Panc1 (cell line): Measurements from ENCODE around the gene SLC6A8. TPM values are rescaled to one million over a fixed set of nuclear protein-coding genes. Genes with fewer than 3 reads are reported as not detected.

Experiments used
- ATAC-seq: fragments of 200-7000 bp; cut with Tn5 transposase; 2 replicates; pipeline ENCODE4 v1.9.1; 2020; ENCODE audit warnings: mild to moderate bottlenecking, moderate library complexity
- BruUV-seq: library from RNA; stranded (reverse); fragments of 400-500 nt; replicated peaks from 2 replicates; lab custom pipeline; 2021; lab: Mats Ljungman, UMichigan
- CTCF ChIA-PET: fragments of 300-600 bp; sonication (Branson Sonifier 250); formaldehyde crosslinking; loops from one replicate; lab custom pipeline; 2022; ENCODE audit warnings: antibody characterized with exemption; lab: Charles Lee
- POLR2A ChIA-PET: fragments of 300-600 bp; sonication (Branson Sonifier 250); formaldehyde crosslinking; loops from one replicate; lab custom pipeline; 2022; ENCODE audit warnings: antibody characterized with exemption; lab: Charles Lee
- DNase-seq: peaks from one replicate; pipeline ENCODE4 v3.0.0-alpha.2; 2010; ENCODE audit warnings: low read depth, low spot score
- H3K27ac ChIP-seq: 2 replicates; pipeline ENCODE4 v1.5.1; 2011; ENCODE audit warnings: mild to moderate bottlenecking, low read length, inconsistent platforms
- H3K27me3 ChIP-seq: fragments of 200-500 bp; sonication (Bioruptor generic); 2 replicates; pipeline ENCODE4 v1.6.0; 2014; ENCODE audit warnings: low read length, inconsistent platforms; ENCODE audit not compliant: control insufficient read depth, insufficient read depth
- H3K36me3 ChIP-seq: fragments of 200-500 bp; sonication (Bioruptor generic); 2 replicates; pipeline ENCODE4 v1.5.1; 2014; ENCODE audit warnings: inconsistent platforms, mild to moderate bottlenecking, low read length, moderate library complexity; ENCODE audit not compliant: control insufficient read depth, insufficient read depth
- H3K4me1 ChIP-seq: 2 replicates; pipeline ENCODE4 v1.5.1; 2011; ENCODE audit warnings: inconsistent platforms, mild to moderate bottlenecking, low read length, moderate library complexity; ENCODE audit not compliant: control insufficient read depth, insufficient read depth
- H3K4me3 ChIP-seq, 2 experiments: 2 replicates each; pipeline ENCODE4 v1.5.1; 2011 to 2012; ENCODE audit warnings: low read depth in 2 of 2, low read length in 2 of 2, mild to moderate bottlenecking in 2 of 2, inconsistent platforms in 1 of 2, moderate library complexity in 1 of 2
- H3K9me3 ChIP-seq: fragments of 200-500 bp; sonication (Bioruptor generic); 2 replicates; pipeline ENCODE4 v1.5.1; 2014; ENCODE audit warnings: low read depth, mild to moderate bottlenecking, inconsistent platforms, low read length, moderate library complexity; ENCODE audit not compliant: control insufficient read depth, insufficient read depth
- POLR2AphosphoS5 ChIP-seq: IDR thresholded peaks from 2 replicates; pipeline ENCODE4 v1.6.1; 2012; ENCODE audit warnings: mild to moderate bottlenecking, low read depth, low read length, moderate library complexity
- SIN3A ChIP-seq: IDR thresholded peaks from 2 replicates; pipeline ENCODE4 v1.6.1; 2012; ENCODE audit warnings: low read depth, mild to moderate bottlenecking, low read length, moderate library complexity, borderline replicate concordance; ENCODE audit not compliant: insufficient read depth
- TCF7L2 ChIP-seq: IDR thresholded peaks from 2 replicates; pipeline ENCODE4 v1.6.1; 2011; ENCODE audit warnings: mild to moderate bottlenecking, low read depth, low read length, inconsistent platforms
- in situ Hi-C: cut with HindIII; loops from 2 replicates; pipeline ENCODE4 v1.10.0; 2016; ENCODE audit warnings: low sequenced_read_pairs, low pct_unique_long_range_greater_than_20kb
- intact Hi-C: fragments of 100-400 bp; cut with micrococcal nuclease; formaldehyde crosslinking; loops from one replicate; pipeline ENCODE4 v1.10.0; 2022; ENCODE audit not compliant: unreplicated experiment
- total RNA-seq: library from RNA; stranded (reverse); gene quantifications from one replicate; pipeline ENCODE4 v1.2.1, GENCODE V29; 2021; ENCODE audit not compliant: unreplicated experiment
- TF ChIP-seq, protein P1 (sequence below), 2 experiments: IDR thresholded peaks; 2 replicates each; pipeline ENCODE4 v1.6.1; 2011 to 2012; ENCODE audit warnings: low read depth in 2 of 2, control low read depth in 1 of 2, low read length in 1 of 2, mild to moderate bottlenecking in 1 of 2, moderate library complexity in 1 of 2; ENCODE audit not compliant: insufficient read depth in 1 of 2
- TF ChIP-seq, protein P2 (sequence below): fragments of 450-650 bp; IDR thresholded peaks from 2 replicates; pipeline ENCODE4 v1.5.1; 2017; ENCODE audit warnings: mild to moderate bottlenecking

The SLC6A8 gene
- total RNA-seq, 1 experiment from 2014 or later: 125 TPM

- ChIA-PET POLR2A (interaction anchor here (0.5 kb wide), 1 partner anchor 16 kb away, joined by 3 read pairs; no protein-coding TSS in a partner anchor), CTCF (interaction anchor here (0.6 to 1.9 kb wide), 18 partner anchors 16 to 722 kb away, joined by 3 to 21 read pairs (median 4); partner anchors contain the start of gene SLC6A8)
- no peaks in the 10 kb centered on the region for H3K36me3 ChIP-seq
- no peaks in the 10 kb centered on the region for H3K4me1 ChIP-seq
- BruUV-seq: no TSS peak
- intact Hi-C loops (loop anchor here (1.0 to 5.0 kb wide), 2 partner anchors 56 to 114 kb away; no protein-coding TSS in a partner anchor), in situ Hi-C loops (no loop called here)
- TF ChIP-seq, protein P1, sequence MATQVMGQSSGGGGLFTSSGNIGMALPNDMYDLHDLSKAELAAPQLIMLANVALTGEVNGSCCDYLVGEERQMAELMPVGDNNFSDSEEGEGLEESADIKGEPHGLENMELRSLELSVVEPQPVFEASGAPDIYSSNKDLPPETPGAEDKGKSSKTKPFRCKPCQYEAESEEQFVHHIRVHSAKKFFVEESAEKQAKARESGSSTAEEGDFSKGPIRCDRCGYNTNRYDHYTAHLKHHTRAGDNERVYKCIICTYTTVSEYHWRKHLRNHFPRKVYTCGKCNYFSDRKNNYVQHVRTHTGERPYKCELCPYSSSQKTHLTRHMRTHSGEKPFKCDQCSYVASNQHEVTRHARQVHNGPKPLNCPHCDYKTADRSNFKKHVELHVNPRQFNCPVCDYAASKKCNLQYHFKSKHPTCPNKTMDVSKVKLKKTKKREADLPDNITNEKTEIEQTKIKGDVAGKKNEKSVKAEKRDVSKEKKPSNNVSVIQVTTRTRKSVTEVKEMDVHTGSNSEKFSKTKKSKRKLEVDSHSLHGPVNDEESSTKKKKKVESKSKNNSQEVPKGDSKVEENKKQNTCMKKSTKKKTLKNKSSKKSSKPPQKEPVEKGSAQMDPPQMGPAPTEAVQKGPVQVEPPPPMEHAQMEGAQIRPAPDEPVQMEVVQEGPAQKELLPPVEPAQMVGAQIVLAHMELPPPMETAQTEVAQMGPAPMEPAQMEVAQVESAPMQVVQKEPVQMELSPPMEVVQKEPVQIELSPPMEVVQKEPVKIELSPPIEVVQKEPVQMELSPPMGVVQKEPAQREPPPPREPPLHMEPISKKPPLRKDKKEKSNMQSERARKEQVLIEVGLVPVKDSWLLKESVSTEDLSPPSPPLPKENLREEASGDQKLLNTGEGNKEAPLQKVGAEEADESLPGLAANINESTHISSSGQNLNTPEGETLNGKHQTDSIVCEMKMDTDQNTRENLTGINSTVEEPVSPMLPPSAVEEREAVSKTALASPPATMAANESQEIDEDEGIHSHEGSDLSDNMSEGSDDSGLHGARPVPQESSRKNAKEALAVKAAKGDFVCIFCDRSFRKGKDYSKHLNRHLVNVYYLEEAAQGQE (IDR thresholded peaks at IDR 0.05; ENCODE audit: insufficient read depth in 1 of 2, low read depth in 2 of 2, low read length in 1 of 2): no peak
- no peak for TF ChIP-seq SIN3A
- no peak for TF ChIP-seq TCF7L2
- TF ChIP-seq, protein P2, sequence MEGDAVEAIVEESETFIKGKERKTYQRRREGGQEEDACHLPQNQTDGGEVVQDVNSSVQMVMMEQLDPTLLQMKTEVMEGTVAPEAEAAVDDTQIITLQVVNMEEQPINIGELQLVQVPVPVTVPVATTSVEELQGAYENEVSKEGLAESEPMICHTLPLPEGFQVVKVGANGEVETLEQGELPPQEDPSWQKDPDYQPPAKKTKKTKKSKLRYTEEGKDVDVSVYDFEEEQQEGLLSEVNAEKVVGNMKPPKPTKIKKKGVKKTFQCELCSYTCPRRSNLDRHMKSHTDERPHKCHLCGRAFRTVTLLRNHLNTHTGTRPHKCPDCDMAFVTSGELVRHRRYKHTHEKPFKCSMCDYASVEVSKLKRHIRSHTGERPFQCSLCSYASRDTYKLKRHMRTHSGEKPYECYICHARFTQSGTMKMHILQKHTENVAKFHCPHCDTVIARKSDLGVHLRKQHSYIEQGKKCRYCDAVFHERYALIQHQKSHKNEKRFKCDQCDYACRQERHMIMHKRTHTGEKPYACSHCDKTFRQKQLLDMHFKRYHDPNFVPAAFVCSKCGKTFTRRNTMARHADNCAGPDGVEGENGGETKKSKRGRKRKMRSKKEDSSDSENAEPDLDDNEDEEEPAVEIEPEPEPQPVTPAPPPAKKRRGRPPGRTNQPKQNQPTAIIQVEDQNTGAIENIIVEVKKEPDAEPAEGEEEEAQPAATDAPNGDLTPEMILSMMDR: no peak
- no peak for TF ChIP-seq POLR2AphosphoS5
- H3K4me3 ChIP-seq: no peak overlapping the region
- no peak overlapping the region for H3K27ac ChIP-seq
- ATAC-seq (no peak), DNase-seq (no peak)
- no peaks in the 10 kb centered on the region for H3K9me3 ChIP-seq
- no peaks in the 10 kb centered on the region for H3K27me3 ChIP-seq
These were observed 19.1 kb upstream of the SLC6A8 start for GRCh38 chrX:153668423-153669173.

DNA sequence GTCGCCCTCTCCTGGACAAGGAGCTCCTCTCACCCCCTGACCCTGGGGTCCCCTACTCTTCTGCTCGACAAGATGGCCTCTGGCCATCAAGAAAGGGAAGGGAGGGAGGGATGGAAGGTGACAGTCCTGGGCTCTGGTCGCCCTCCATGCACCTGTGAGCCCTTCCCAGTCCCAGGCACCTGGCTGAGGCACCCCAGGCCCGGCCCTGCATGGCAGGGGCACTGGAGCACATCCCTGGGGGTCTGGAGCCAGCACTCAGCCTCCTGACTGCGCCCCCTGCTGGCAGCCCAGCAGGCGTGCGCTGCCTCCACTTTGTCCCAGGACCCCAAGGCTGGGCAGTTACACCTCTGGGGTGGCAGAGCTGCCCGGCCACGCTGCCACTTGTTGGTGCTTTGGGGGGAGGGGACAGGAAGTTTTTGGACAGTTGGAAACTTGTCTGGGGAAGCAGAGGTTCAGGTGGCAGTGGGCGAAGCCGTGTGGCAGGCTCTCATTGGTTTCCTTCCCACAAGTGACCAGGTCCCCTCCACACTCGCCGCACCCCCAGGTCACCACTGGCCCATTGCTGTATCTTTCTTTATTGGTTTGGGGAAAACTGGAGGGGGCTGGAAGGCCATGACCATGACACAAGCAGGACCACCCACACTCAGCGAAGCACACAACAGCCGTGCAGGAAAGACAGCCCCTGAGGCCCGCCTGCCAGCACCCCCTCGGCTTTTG lies 18.4 kb upstream of the SLC6A8 start:
- Histone ChIP-seq H3K36me3 (no peaks in the 10 kb centered on the region), H3K27me3 (no peaks in the 10 kb centered on the region), H3K9me3 (no peaks in the 10 kb centered on the region), H3K4me3 (no peak overlapping the region), H3K4me1 (no peaks in the 10 kb centered on the region), H3K27ac (no peak overlapping the region)
- POLR2A ChIA-PET: no interaction called here
- no peak for DNase-seq
- intact Hi-C loops (loop anchor here (5.0 kb wide), 1 partner anchor 57 kb away; no protein-coding TSS in a partner anchor), in situ Hi-C loops (no loop called here)
- ATAC-seq: no peak
- no peak for TF ChIP-seq POLR2AphosphoS5
- TF ChIP-seq, protein P2: peak; percentile 94
- BruUV-seq: no TSS peak
- CTCF ChIA-PET: interaction anchor here (0.6 to 0.9 kb wide), 5 partner anchors 150 to 723 kb away, joined by 3 to 10 read pairs (median 4); no protein-coding TSS in a partner anchor
